ENCODE measurements around the gene PTPRO.

DNA sequence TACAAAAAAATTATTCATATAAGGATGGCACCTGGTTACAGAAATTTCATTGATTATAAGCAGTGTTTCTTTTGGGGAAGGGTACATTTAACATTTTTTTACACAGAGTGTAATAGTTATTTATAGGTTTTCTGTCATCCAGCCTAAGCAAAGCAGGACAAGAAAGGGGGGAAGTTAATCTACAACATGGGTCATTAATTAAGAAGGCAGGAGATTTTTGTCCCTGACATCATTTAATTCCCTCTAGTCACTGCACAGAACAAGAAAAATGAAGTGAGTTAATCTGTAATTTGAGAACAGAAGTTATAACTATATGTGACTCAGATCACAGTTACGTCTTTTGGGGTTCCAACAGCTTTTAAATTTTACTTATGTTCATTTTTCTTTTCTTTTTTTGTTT is 173.4 kb downstream of the PTPRO start:
- TF ChIP-seq, protein P1, sequence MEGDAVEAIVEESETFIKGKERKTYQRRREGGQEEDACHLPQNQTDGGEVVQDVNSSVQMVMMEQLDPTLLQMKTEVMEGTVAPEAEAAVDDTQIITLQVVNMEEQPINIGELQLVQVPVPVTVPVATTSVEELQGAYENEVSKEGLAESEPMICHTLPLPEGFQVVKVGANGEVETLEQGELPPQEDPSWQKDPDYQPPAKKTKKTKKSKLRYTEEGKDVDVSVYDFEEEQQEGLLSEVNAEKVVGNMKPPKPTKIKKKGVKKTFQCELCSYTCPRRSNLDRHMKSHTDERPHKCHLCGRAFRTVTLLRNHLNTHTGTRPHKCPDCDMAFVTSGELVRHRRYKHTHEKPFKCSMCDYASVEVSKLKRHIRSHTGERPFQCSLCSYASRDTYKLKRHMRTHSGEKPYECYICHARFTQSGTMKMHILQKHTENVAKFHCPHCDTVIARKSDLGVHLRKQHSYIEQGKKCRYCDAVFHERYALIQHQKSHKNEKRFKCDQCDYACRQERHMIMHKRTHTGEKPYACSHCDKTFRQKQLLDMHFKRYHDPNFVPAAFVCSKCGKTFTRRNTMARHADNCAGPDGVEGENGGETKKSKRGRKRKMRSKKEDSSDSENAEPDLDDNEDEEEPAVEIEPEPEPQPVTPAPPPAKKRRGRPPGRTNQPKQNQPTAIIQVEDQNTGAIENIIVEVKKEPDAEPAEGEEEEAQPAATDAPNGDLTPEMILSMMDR (optimal IDR thresholded peaks at IDR 0.05 in 1 of 3, IDR thresholded peaks at IDR 0.05 in 1 of 3, conservative IDR thresholded peaks at IDR 0.05 in 1 of 3; ENCODE audit: extremely low read depth in 1 of 3, insufficient read depth in 2 of 3, low read length in 3 of 3) = no peak
- TF ChIP-seq EZH2 (IDR thresholded peaks at IDR 0.05; ENCODE audit: low read length) = no peak

Measured in keratinocyte (primary cell).